H1 (cell line): Measurements from ENCODE around the gene PLXND1. TPM values are rescaled to one million over a fixed set of nuclear protein-coding genes. Genes with fewer than 3 reads are reported as not detected.
A peak's percentile ranks its signal among the peaks of the same experiment; 100 is the strongest.

Source experiments
- GABPA ChIP-seq: IDR thresholded peaks from 2 replicates; pipeline ENCODE4 v1.6.1; 2011; ENCODE audit warnings: mild to moderate bottlenecking, low read length, moderate library complexity, borderline replicate concordance; ENCODE audit not compliant: insufficient read depth
- GTF2F1 ChIP-seq: IDR thresholded peaks from 2 replicates; pipeline ENCODE4 v1.6.1; 2012; ENCODE audit warnings: low read depth, low read length, improper control_type of control experiment, borderline replicate concordance
- KDM1A ChIP-seq: fragments of 200-600, 300-600 bp; sonication (generic); IDR thresholded peaks from 2 replicates; pipeline ENCODE4 v1.7.1; 2016; ENCODE audit warnings: mild to moderate bottlenecking, low read length, borderline replicate concordance
- KDM5A ChIP-seq: fragments of 200-600 bp; IDR thresholded peaks from 2 replicates; pipeline ENCODE4 v1.7.1; 2012; ENCODE audit warnings: mild to moderate bottlenecking, low read length, inconsistent platforms, mixed read lengths
- NANOG ChIP-seq: IDR thresholded peaks from 2 replicates; pipeline ENCODE4 v1.6.1; 2011; ENCODE audit warnings: low read length, low read depth, mild to moderate bottlenecking, inconsistent platforms; ENCODE audit not compliant: insufficient read depth, poor library complexity, severe bottlenecking
- RBBP5 ChIP-seq: IDR thresholded peaks from 2 replicates; pipeline ENCODE4 v1.7.1; 2012; ENCODE audit warnings: low read depth, mild to moderate bottlenecking, inconsistent platforms, low read length, moderate library complexity, borderline replicate concordance
- SAP30 ChIP-seq: fragments of 300-600 bp; sonication (generic); IDR thresholded peaks from 2 replicates; pipeline ENCODE4 v1.7.1; 2012; ENCODE audit warnings: low read length, moderate library complexity, mild to moderate bottlenecking, inconsistent platforms; ENCODE audit not compliant: insufficient read depth, insufficient replicate concordance
- SIN3A ChIP-seq, 2 experiments: IDR thresholded peaks in 1 of 2; conservative IDR thresholded peaks in 1 of 2; 2 replicates each; pipeline ENCODE4 v1.6.1; 2011 to 2012; ENCODE audit warnings: low read length in 2 of 2, improper control_type of control experiment in 1 of 2, low read depth in 1 of 2, mild to moderate bottlenecking in 1 of 2
- SIRT6 ChIP-seq: IDR thresholded peaks from one replicate; pipeline ENCODE4 v1.7.1; 2012; ENCODE audit warnings: low read length, inconsistent platforms
- SIX5 ChIP-seq: IDR thresholded peaks from 2 replicates; pipeline ENCODE4 v1.6.1; 2011; ENCODE audit warnings: mild to moderate bottlenecking, low read depth, low read length
- SRF ChIP-seq: IDR thresholded peaks from 2 replicates; pipeline ENCODE4 v1.6.1; 2011; ENCODE audit warnings: mild to moderate bottlenecking, low read depth, low read length, moderate library complexity
- TCF12 ChIP-seq: IDR thresholded peaks from 2 replicates; pipeline ENCODE4 v1.6.1; 2011; ENCODE audit warnings: low read depth, mild to moderate bottlenecking, low read length
- YY1 ChIP-seq: IDR thresholded peaks from 2 replicates; pipeline ENCODE4 v1.6.1; 2011; ENCODE audit warnings: low read depth, mild to moderate bottlenecking, low read length
- polyA plus RNA-seq, 7 experiments: library from polyadenylated mRNA; depleted of rRNA in 3 of 7; stranded (reverse) in 5 of 7; unstranded in 2 of 7; fragments of >200 nt in 5 of 7; fragments of 200-250 nt in 2 of 7; gene quantifications; 1 replicate in 5 of 7; 2 replicates in 1 of 7; 4 replicates in 1 of 7; pipeline versions ENCODE4 v1.2.1 to v1.2.3, GENCODE V29; 2011 to 2013; ENCODE audit warnings: missing spikeins in 2 of 7, mixed read lengths in 2 of 7
- total RNA-seq: library from RNA; stranded (reverse); fragmentation: NEBNext Ultra II Directional; extraction: Animal tissue kit (Norgen Biotek cat#: 25700); gene quantifications from 2 replicates; pipeline ENCODE4 v1.2.1, GENCODE V29; 2021
- TF ChIP-seq, protein P1 (sequence below): IDR thresholded peaks from 2 replicates; pipeline ENCODE4 v1.6.1; 2012; ENCODE audit warnings: inconsistent platforms
- TF ChIP-seq, protein P2 (sequence below), 3 experiments: IDR thresholded peaks; 1 replicate in 2 of 3; 2 replicates in 1 of 3; pipeline versions ENCODE4 v1.5.1 to v1.6.1; 2011; ENCODE audit warnings: low read length in 3 of 3, mild to moderate bottlenecking in 3 of 3, inconsistent platforms in 2 of 3, low read depth in 1 of 3, moderate library complexity in 1 of 3; ENCODE audit not compliant: insufficient read depth in 1 of 3; ENCODE audit errors: control extremely low read depth in 1 of 3

PLXND1 gene
- total and polyA plus RNA-seq, 2 of the 8 experiments (the other 6 are each of a cell fraction or from before 2014, with no cell fraction given) = 17.7 to 66.4 TPM

DNA sequence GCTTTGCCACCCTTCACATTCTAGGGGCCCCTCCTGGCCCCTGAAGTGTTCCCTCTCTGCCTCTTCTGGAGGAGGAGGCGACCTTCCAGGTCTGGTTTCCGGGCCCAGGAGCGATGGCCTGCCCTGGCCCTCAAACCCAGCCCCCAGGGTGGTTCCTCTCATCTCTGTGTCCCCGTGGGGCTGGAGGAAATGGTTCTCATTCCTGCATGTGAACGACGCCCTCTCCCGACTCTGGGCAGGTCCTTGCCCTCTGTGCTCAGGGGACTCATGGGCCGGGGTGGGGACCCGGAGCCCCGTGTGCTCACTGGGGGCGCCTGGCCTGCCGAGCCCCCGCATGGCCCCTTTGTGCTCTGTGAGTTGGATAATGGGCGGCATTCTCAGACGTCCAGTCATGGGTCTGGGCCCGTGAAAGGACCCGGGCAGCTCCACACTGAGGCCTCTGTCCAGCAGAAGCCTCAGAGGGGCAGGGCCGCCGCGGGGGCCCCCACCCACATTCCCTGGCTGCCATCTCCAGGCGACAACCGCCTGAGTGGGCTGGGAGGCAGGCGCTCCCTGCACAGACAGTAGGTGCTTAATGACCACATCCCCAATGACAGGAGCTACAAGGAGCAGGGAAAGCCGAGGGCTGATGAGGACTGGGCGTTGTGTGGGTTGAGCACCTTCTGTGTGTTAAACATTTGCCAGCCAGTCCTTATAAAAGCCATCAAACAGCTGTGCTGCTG is 5.5 kb upstream of the PLXND1 start (continued):
- TF ChIP-seq SIN3A (conservative IDR thresholded peaks at IDR 0.05 in 1 of 2, IDR thresholded peaks at IDR 0.05 in 1 of 2; ENCODE audit: low read depth in 1 of 2, low read length in 2 of 2) = no peak
- no peak for TF ChIP-seq SIX5
- TF ChIP-seq GTF2F1 = no peak
- no peak for TF ChIP-seq SAP30
- TF ChIP-seq, protein P1, sequence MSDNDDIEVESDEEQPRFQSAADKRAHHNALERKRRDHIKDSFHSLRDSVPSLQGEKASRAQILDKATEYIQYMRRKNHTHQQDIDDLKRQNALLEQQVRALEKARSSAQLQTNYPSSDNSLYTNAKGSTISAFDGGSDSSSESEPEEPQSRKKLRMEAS = no peak
- TF ChIP-seq SIRT6 = no peak
- TF ChIP-seq RBBP5 = no peak
- no peak for TF ChIP-seq SRF
- TF ChIP-seq KDM1A = no peak
- peak; percentile 42; the same call in 1 of the 2 replicates for TF ChIP-seq YY1
- peak; percentile 58 for TF ChIP-seq NANOG
- TF ChIP-seq GABPA = no peak
- TF ChIP-seq KDM5A = no peak
- TF ChIP-seq, protein P2, sequence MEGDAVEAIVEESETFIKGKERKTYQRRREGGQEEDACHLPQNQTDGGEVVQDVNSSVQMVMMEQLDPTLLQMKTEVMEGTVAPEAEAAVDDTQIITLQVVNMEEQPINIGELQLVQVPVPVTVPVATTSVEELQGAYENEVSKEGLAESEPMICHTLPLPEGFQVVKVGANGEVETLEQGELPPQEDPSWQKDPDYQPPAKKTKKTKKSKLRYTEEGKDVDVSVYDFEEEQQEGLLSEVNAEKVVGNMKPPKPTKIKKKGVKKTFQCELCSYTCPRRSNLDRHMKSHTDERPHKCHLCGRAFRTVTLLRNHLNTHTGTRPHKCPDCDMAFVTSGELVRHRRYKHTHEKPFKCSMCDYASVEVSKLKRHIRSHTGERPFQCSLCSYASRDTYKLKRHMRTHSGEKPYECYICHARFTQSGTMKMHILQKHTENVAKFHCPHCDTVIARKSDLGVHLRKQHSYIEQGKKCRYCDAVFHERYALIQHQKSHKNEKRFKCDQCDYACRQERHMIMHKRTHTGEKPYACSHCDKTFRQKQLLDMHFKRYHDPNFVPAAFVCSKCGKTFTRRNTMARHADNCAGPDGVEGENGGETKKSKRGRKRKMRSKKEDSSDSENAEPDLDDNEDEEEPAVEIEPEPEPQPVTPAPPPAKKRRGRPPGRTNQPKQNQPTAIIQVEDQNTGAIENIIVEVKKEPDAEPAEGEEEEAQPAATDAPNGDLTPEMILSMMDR (IDR thresholded peaks at IDR 0.05; ENCODE audit: control extremely low read depth in 1 of 3, insufficient read depth in 1 of 3, low read depth in 1 of 3, low read length in 3 of 3) = peak in 1 of 3 experiments; percentile 14; a peak in 1 of 4 replicates
- no peak for TF ChIP-seq TCF12
